ENCODE data around the gene RC3H2. TPM values are rescaled to one million over a fixed set of nuclear protein-coding genes. Genes with fewer than 3 reads are reported as not detected.
"Not testable (repeated sequence)": the region's sequence is repeated elsewhere in the genome, so short reads cannot be mapped to it uniquely, and the experiment has no call there.

Gene RC3H2
- polyA plus RNA-seq, 3 donors: 4.7 to 11.7 (median 9.8) TPM

DNA sequence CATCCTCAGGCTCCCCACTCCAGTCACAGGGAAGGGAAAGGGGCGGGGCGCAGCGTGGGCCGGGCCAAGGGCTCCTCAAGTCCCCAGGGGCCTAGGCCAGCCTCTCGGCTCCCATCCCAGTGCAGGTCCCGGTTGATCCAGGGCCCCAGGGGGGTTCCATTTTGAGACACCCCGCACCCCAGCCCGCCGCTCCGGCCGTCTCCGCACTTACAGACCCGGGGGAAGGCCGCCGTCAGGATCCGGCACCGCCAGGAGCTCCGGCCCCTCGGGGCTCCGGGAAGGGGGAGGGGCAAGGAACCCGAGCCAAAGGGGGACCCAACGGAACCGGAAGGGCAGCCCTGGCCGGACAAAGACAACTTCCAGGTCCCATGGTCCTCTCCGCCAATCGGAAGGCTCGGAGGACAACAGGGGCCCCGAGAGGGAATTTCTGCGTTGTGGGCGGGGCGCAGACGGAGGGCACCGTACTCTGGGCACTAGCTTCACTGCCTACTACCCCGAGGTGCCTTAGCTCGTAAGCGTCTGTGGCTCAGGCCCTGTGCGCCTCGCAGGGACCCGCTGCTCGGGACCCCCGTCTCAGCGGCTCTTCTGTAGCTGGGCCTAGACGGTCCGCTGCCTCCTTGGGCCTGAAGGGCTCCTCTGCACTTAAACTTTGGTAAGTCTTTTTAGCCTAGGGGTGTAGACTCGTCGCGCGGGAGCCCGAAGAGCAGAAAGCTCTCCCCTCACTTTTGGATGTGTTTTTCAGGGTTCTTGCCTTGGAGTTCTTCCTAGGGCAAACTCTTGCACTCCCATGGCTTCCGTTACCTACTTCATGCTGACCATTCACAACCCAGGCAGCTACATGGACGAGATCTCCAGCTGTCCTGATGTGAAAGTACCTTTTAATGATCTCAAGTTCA lies 26.3 kb upstream of the RC3H2 start, which contains the start of gene ZBTB26:
Gene ZBTB26, minus strand, starts transcription at position 287 of the 896 bp plus-strand sequence. CDS start 11,578 bp downstream, outside the sequence.
- H3K27ac ChIP-seq (ENCODE audit: low read depth, low read length): no peak within 1 kb of the TSS
- WGBS, 3 donors: 0% methylated on average over 45 to 51 of the region's 51 CpGs

DNA sequence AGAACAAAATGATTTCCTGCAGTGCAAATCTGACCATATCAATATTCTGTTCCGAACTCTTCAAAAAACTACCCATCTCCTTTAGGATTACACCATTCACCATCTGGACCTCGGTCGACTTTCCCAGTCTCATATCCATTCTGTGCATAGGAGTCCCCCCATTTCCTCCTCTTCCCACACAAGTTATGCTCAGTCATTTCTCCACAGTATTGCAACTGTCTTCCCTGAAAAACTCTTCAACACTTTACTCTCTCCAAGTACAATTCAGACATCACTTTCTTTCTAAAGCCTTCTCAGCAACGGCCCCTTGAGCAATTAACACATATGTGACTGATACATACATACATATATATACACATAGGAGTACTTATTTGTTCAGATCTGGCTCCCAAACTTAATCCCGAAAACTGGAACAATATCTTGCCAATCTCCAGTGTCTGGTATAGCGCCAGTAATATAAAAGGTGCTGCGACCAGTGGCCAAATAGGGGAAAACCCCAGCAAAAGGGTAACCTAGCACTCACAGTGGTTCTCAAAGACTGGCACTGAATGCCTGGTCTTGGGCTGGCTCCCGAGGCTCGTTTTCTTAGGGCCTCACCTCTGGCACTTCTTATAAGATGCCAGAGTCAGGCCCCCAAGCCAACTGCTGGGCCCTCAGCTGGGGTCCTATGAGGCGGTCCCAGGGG lies 25.5 kb upstream of the RC3H2 start:
- no peak overlapping the region for H3K27ac ChIP-seq (ENCODE audit: low read depth, low read length)
- WGBS, 3 donors: 17 to 24% (median 21%) methylated on average over 10 of the region's 10 CpGs

DNA sequence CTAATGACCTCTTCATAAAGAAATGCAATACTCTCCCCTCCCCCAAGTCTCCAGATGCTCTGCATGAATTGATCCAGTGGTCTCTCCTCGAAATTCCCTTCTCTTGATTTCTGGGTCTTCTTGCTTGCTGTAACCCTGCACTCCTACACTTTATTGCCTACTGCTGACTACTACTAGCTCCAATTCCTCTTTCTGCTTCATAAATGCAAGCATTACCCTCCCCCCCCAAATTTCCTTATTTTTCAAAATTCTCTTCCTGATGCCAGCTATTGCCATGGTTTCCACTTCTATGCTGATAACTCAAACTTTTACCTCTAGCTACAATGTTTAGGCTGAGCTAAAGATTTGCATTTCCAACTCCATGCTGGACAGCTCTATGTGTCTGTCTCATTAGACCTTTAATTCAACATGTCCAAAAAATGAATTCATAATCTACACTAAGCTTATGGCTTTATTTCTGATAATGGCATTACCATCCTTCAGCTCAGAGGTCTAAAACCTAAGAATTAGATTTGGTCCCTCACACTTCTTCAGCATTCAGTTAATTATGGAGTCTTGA lies 24.7 kb upstream of the RC3H2 start:
- 59 to 96% (median 81%) methylated on average over 1 of the region's 1 CpG for WGBS, 3 donors
- H3K27ac ChIP-seq (ENCODE audit: low read depth, low read length): no peak overlapping the region

DNA sequence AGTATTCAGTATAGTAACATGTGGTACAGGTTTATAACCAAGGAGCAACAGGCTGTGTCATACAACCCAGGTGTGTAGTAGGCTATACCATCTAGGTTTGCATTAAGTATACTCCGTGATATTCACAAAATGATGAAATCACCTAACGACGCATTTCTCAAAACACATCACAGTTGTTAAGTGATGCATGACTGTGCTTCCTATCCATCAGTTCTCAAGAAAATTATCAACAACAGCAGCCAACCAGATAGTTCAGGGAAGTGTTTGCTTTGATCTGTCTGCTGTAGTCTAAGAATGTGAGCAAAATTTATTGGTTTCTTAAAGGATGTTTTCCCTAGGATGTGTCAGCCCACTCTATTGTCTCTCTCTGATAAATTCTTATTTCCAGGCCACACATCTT lies 18.8 kb upstream of the RC3H2 start:
- no peak overlapping the region for H3K27ac ChIP-seq (ENCODE audit: low read depth, low read length)
- WGBS, 3 donors: 85 to 90% (median 86%) methylated on average over 3 of the region's 3 CpGs

DNA sequence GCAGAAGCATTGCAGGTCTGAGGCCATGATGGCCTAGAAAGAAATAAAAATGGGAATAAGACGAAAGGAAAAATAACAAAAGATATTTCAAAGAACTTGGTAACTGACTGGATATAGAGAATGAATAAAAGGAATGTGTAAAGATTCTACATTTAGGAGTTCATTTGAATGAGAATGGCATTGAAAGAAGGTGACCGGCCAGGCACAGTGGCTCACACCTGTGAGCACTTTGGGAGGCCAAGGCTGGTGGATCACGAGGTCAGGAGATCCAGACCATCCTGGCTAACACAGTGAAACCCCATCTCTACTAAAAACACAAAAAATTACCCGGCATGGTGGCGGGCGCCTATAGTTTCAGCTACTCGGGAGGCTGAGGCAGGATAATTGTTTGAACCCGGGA lies 17.6 kb upstream of the RC3H2 start:
- no peak overlapping the region for H3K27ac ChIP-seq (ENCODE audit: low read depth, low read length)
- 89 to 95% (median 92%) methylated on average over 8 of the region's 8 CpGs for WGBS, 3 donors

DNA sequence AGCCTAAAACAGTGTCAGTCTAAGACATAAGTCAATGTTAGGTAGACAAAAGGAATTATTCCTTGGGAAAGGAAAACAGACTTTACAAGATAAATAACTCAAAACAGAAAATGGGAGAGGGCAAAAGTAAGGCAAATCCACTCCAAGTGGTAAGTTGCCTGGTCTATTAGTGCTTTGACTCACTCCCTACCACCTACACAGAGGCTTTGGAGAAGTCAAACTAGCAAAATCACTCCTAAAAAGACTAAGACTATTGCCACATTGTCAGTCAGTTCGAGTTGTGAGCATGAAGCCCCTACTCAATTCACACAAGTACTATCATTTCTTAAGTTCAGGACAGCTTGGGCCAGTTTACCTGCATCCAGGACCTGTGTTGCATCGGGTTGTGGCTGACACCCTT lies 13.2 kb upstream of the RC3H2 start:
- 76 to 90% (median 89%) methylated on average over 2 of the region's 2 CpGs for WGBS, 3 donors

DNA sequence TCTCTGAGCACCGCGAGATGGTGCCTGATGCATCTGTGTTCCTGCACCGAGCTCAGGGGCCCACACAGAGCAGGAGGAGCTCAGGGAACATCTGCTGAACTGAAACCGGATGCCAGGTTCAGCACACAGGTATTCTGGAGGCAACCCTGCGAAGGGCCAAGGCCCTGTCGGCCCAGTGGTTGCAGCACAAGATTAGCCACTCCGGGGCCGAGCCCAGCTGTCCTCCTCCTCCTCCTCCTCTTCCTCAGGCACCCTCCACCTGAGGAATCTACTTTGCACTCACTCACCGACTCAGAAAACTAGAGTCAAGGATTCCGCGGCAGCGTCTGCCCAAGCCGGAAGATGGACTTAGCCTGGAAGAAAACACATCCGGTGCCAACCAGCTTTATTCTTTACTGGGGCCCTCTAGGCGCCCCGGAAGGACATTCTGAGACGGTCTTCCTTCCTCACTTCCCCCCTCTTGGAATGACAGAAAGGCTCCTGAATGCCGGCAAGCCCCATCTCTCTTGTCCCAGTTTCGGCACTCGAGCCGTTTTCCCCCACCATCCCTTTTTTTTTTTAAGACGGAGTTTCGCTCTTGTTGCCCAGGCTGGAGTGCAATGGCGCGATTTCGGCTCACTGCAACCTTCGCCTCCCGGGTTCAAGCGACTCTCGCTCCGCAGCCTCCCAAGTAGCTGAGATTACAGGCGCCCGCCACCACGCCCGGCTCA lies 8.0 kb upstream of the RC3H2 start, which contains the start of gene ZBTB6:
Gene ZBTB6, minus strand, starts transcription at position 360 of the 710 bp plus-strand sequence. CDS start 1,251 bp downstream, outside the sequence.
- H3K27ac ChIP-seq (ENCODE audit: low read depth, low read length): no peak within 1 kb of the TSS
- WGBS, 3 donors: 0 to 1% (median 1%) methylated on average over 35 of the region's 35 CpGs

More for the DNA sequence above, 13.2 kb upstream of the RC3H2 start:
- no peak overlapping the region for H3K27ac ChIP-seq (ENCODE audit: low read depth, low read length)

DNA sequence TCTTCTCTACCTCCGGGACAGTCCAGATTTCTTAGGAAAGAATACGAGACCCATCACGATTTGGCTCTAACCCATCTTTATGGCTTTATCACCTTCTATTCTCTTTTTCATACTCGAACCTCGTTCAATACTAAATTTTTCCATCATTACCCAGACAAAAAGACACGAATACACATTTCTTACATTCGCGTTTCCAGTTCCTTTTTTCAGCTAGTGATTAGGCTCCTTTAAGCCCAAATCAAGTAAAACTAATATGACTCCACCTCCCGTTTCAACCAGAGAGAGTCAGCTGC lies 7.5 kb upstream of the RC3H2 start:
- no peak overlapping the region for H3K27ac ChIP-seq (ENCODE audit: low read depth, low read length)
- 1 to 3% (median 2%) methylated on average over 9 of the region's 9 CpGs for WGBS, 3 donors

DNA sequence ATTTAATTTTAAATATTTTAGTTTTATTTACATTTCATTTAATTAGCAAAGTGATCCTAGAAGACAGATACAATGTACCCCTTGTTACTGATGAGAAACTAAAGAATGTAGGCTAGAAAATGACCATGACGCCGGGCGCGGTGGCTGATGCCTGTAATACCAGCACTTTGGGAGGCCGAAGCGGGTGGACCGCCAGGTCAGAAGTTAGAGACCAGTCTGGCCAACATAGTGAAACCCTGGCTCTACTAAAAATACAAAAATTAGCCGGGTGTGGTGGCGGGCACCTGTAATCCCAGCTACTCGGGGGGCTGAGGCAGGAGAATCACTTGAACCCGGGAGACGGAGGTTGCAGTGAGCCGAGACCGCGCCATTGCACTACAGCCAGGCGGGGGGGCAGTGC lies 963 bp upstream of the RC3H2 start:
- not testable (repeated sequence) for H3K27ac ChIP-seq (ENCODE audit: low read depth, low read length)
- 93 to 98% (median 96%) methylated on average over 16 of the region's 16 CpGs for WGBS, 3 donors

DNA sequence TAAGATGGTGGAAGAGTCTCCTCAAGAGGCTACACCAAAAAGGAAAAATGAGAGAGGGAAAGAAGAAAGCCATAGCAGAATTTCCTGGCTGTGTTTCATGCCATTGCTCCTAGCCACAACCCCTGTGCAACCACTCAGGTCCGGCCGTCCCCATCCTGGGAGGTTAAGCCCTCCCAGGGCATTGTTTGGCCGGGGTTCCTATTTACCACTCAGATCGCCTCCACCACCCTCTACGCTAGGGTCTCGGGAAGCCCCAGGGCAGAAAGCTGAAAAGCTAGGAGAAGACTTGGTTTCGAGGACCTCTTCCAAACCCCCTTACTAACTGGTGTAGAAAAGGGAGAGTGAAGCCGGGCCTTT lies 715 bp downstream of the RC3H2 start:
- no peak overlapping the region for H3K27ac ChIP-seq (ENCODE audit: low read depth, low read length)
- WGBS, 3 donors: 0% methylated on average over 8 of the region's 8 CpGs

DNA sequence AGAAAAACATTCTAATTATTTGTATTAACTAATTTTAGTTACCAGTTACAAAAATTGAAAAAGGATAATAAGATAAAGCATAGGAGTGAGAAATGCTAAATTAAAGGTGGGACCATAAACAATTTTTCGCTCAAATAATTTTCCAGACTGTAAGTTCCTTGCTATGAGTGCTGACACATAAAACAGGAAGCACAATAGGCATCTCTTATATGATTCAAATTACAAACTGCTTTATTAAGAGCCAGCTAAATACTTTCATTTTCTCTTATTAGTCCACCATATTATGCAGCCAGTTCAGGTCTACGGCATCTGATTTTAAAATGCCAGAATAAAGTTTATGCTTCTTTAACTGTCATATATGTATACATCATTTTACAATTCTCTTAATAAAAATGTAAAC lies 4.4 kb downstream of the RC3H2 start:
- H3K27ac ChIP-seq (ENCODE audit: low read depth, low read length): no peak overlapping the region
- 20 to 79% (median 30%) methylated on average over 2 of the region's 2 CpGs for WGBS, 3 donors

DNA sequence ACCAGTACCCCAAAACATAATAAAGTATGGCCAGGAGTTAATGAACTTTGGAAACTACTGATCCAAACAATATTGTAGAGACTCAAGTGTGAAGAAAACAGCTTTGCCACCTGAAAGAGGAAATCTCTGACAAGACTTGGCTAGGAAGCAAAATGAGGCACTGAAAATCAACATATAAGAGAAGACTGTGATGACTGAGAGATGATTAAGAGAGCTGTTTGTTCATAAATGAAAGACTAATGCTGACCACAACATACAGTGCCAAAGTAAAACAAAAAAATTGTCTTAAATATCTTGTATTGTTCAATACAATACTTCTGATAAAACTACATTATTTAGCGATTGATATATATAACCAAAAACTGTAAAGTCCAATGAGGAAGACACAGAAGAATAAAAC lies 7.2 kb downstream of the RC3H2 start:
- 95 to 100% (median 96%) methylated on average over 1 of the region's 1 CpG for WGBS, 3 donors

DNA sequence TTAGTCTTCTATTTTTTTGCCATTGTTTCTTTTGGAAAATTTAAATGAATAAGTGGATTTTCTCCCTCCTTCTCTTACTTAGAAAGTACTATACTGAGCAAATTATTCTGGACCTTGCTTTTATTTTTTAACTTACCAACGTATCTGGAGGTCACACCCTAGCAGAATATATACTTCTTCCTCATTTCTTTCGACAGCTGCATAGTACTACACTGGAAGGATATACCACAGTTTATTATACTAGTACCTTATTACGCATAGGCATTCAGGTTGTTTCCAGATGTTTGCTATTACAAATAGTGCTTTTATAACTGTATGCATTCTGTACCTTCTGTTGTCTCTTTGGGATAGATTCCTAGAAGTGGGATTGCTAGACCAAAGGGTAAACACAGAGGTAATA lies 16.7 kb downstream of the RC3H2 start:
- no peak overlapping the region for H3K27ac ChIP-seq (ENCODE audit: low read depth, low read length)
- 56 to 78% (median 63%) methylated on average over 3 of the region's 3 CpGs for WGBS, 3 donors

More for the DNA sequence above, 7.2 kb downstream of the RC3H2 start:
- no peak overlapping the region for H3K27ac ChIP-seq (ENCODE audit: low read depth, low read length)

DNA sequence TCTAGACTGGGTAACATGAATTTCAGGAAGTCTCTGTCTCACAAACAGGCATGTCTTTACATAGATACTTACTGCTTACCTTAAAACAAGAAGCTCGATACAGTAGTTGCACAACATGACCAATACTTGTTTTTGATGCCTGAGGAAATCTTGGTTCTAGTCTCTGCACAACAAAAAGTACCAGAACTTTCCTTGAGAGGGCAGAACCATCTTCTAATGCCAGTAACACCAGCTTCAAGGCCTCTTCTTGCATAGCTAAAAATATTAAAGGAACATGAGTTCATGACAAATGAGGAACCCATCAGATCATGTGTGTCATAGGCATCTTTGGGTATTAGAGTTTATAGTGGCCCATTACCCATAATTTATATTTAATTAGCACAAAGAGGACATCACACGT lies 22.0 kb downstream of the RC3H2 start:
- 82 to 95% (median 87%) methylated on average over 2 of the region's 2 CpGs for WGBS, 3 donors
- H3K27ac ChIP-seq (ENCODE audit: low read depth, low read length): no peak overlapping the region

DNA sequence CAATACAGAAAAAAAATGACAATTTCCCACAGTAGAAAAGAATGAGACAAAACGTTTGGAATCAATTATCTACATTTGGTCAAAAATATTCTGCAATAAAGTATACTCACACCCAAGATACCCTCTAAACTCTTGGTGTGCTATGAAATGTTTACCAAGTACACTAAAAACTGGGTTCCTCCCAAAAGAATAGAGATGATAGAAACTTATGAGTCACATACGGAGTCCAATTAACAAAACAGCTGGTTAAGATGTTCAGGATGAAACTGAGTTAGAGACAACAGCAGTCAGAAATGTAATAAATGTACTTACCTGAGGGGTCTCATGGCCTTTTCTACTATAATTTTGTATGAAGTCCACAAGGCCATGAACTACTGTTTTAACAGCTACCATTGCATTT lies 25.7 kb downstream of the RC3H2 start:
- 69 to 82% (median 80%) methylated on average over 2 of the region's 2 CpGs for WGBS, 3 donors
- H3K27ac ChIP-seq (ENCODE audit: low read depth, low read length): no peak overlapping the region

DNA sequence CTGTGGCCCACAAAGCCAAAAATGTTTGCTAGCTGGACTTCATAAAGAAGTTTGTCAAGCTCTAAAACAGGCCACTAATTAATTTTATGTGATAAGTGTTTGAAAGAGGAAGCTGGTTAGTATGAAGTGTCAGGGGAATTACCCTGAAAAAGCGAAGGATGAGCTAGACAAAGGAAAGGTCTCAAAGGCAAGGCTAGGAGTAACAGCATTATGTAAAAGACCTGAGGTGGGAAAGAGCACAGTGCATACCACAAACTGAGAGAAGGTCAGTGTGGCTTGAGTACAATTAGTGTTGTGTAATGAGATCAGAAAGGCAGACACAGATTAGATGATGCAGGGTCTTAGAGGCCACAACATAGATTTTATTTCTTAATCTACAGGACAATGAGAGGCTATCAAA lies 29.6 kb downstream of the RC3H2 start:
- H3K27ac ChIP-seq (ENCODE audit: low read depth, low read length): no peak overlapping the region
- WGBS, 3 donors: 79 to 93% (median 87%) methylated on average over 1 of the region's 1 CpG

DNA sequence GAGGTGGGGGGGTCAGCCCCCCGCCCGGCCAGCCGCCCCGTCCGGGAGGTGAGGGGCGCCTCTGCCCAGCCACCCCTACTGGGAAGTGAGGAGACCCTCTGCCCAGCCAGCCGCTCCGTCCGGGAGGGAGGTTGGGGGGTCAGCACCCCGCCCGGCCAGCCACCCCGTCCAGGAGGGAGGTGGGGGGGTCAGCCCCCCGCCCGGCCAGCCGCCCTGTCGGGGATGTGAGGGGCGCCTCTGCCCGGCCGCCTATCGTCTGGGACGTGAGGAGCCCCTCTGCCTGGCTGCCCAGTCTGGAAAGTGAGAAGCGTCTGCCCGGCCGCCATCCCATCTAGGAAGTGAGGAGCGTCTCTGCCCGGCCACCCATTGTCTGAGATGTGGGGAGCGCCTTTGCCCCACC lies 37.9 kb downstream of the RC3H2 start:
- not testable (repeated sequence) for H3K27ac ChIP-seq (ENCODE audit: low read depth, low read length)
- WGBS, 3 donors: 95 to 100% (median 99%) methylated on average over 4 to 13 of the region's 27 CpGs

DNA sequence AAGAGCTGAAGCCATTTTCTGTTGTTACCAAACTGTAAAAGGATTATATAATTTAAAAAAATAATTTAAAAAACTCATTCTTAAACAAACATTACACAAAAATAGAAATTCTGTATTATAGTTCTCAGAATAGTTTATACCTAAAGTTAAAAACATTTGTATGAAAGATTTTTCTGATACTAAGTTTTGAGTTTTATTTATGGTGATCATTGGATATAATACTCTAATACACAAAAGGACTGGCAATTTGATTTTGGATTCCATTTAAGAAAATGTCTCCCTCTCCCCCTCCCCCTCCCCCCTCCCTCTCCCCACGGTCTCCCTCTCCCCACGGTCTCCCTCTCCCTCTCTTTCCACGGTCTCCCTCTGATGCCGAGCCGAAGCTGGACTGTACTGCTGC lies 39.1 kb downstream of the RC3H2 start:
- H3K27ac ChIP-seq (ENCODE audit: low read depth, low read length): no peak overlapping the region
- no CpG with 5 or more reads among the region's 5 CpGs for WGBS, 3 donors

DNA sequence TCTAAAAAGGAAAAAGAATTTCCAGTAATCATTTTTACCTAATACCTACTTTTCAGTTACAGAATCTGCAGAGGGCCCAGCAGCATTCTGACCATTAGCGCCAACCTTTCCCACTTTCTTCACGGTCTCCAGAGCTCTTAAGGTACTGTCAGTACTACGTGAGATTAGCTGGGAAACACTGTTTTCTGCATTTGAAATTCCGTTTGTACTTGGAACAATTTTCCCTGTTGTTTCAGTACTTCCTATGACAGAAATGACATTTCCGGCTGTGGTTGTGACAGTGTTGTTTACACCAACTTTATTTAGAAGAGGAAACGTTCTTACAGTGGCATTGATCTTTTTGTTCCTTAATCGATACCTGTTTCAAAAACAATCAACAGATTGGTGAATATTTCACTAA lies 39.9 kb downstream of the RC3H2 start:
- H3K27ac ChIP-seq (ENCODE audit: low read depth, low read length): no peak overlapping the region

More for the DNA sequence above, 39.9 kb downstream of the RC3H2 start:
- WGBS, 3 donors: 72 to 81% (median 77%) methylated on average over 7 of the region's 7 CpGs

Data from adipose tissue (tissue), 3 donors.